ENCODE measurements around the gene TMEM258.

The TMEM258 gene

DNA sequence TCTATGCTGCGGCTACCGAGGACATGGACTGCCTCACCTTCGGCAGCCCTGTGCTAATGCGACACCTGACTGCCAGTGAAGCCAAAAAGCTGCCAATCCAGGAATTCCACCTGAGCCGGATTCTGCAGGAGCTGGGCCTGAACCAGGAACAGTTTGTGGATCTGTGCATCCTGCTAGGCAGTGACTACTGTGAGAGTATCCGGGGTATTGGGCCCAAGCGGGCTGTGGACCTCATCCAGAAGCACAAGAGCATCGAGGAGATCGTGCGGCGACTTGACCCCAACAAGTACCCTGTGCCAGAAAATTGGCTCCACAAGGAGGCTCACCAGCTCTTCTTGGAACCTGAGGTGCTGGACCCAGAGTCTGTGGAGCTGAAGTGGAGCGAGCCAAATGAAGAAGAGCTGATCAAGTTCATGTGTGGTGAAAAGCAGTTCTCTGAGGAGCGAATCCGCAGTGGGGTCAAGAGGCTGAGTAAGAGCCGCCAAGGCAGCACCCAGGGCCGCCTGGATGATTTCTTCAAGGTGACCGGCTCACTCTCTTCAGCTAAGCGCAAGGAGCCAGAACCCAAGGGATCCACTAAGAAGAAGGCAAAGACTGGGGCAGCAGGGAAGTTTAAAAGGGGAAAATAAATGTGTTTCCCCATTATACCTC is 3.6 kb upstream of the TMEM258 start:
- 97% methylated on average over 16 of the region's 18 CpGs for WGBS
- Histone ChIP-seq H3K4ac (ENCODE audit: low read depth in 1 of 2, low read length in 2 of 2) (no peak overlapping the region), H3K36me3 (ENCODE audit: control insufficient read depth in 1 of 2, insufficient read depth in 2 of 2, low read depth in 1 of 2, low read length in 2 of 2) (peaks cover 11 to 37% of the 10 kb centered on the region in 2 experiments), H2AFZ (ENCODE audit: low read depth, low read length) (no peak overlapping the region), H3K9ac (ENCODE audit: low read length) (no peak overlapping the region), H4K91ac (ENCODE audit: low read length) (no peak overlapping the region), H3K4me3 (ENCODE audit: insufficient read depth in 1 of 2, low read depth in 1 of 2, low read length in 2 of 2) (no peak overlapping the region), H3K27ac (ENCODE audit: low read length, poor library complexity, severe bottlenecking) (no peak overlapping the region), H3K4me1 (ENCODE audit: control insufficient read depth, insufficient read depth, low read depth, low read length) (peaks cover 11% of the 10 kb centered on the region), H2BK120ac (ENCODE audit: low read depth, low read length) (no peak overlapping the region), H3K27me3 (ENCODE audit: control insufficient read depth in 1 of 2, insufficient read depth in 1 of 2, low read length in 2 of 2) (no peaks in the 10 kb centered on the region), H4K8ac (ENCODE audit: low read length) (no peak overlapping the region), H3K14ac (ENCODE audit: low read length in 2 of 2) (no peak overlapping the region), H3K9me3 (ENCODE audit: control insufficient read depth, low read length) (no peaks in the 10 kb centered on the region), H2BK12ac (ENCODE audit: low read length in 2 of 2) (no peak overlapping the region), H3K23ac (ENCODE audit: low read length in 2 of 2) (no peak overlapping the region), H2BK15ac (ENCODE audit: low read depth, poor library complexity, severe bottlenecking) (no peak overlapping the region), H2AK5ac (ENCODE audit: low read length, severe bottlenecking) (no peak overlapping the region), H3K79me1 (replicated peaks; ENCODE audit: low read length, poor library complexity, severe bottlenecking) (peaks cover 7% of the 10 kb centered on the region), H2BK5ac (ENCODE audit: low read depth, low read length, poor library complexity, severe bottlenecking) (no peak overlapping the region), H3K4me2 (ENCODE audit: low read length, poor library complexity, severe bottlenecking) (no peak overlapping the region), H3K18ac (ENCODE audit: low read depth in 1 of 2, low read length in 2 of 2) (no peak overlapping the region)
- no peak for DNase-seq

DNA sequence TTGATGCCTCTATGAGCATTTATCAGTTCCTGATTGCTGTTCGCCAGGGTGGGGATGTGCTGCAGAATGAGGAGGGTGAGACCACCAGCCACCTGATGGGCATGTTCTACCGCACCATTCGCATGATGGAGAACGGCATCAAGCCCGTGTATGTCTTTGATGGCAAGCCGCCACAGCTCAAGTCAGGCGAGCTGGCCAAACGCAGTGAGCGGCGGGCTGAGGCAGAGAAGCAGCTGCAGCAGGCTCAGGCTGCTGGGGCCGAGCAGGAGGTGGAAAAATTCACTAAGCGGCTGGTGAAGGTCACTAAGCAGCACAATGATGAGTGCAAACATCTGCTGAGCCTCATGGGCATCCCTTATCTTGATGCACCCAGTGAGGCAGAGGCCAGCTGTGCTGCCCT is 3.1 kb upstream of the TMEM258 start:
- Histone ChIP-seq H3K18ac (ENCODE audit: low read depth in 1 of 2, low read length in 2 of 2) (no peak overlapping the region), H3K27ac (ENCODE audit: low read length, poor library complexity, severe bottlenecking) (no peak overlapping the region), H4K8ac (ENCODE audit: low read length) (no peak overlapping the region), H2BK15ac (ENCODE audit: low read depth, poor library complexity, severe bottlenecking) (no peak overlapping the region), H2AFZ (ENCODE audit: low read depth, low read length) (no peak overlapping the region), H3K27me3 (ENCODE audit: control insufficient read depth in 1 of 2, insufficient read depth in 1 of 2, low read length in 2 of 2) (no peaks in the 10 kb centered on the region), H2AK5ac (ENCODE audit: low read length, severe bottlenecking) (no peak overlapping the region), H3K4me1 (ENCODE audit: control insufficient read depth, insufficient read depth, low read depth, low read length) (peaks cover 11% of the 10 kb centered on the region), H3K4me3 (ENCODE audit: insufficient read depth in 1 of 2, low read depth in 1 of 2, low read length in 2 of 2) (no peak overlapping the region), H3K36me3 (ENCODE audit: control insufficient read depth in 1 of 2, insufficient read depth in 2 of 2, low read depth in 1 of 2, low read length in 2 of 2) (peaks cover 12 to 34% of the 10 kb centered on the region in 2 experiments), H3K79me1 (replicated peaks; ENCODE audit: low read length, poor library complexity, severe bottlenecking) (peaks cover 8% of the 10 kb centered on the region), H2BK12ac (ENCODE audit: low read length in 2 of 2) (no peak overlapping the region), H3K4me2 (ENCODE audit: low read length, poor library complexity, severe bottlenecking) (no peak overlapping the region), H2BK120ac (ENCODE audit: low read depth, low read length) (no peak overlapping the region), H3K23ac (ENCODE audit: low read length in 2 of 2) (no peak overlapping the region), H3K9me3 (ENCODE audit: control insufficient read depth, low read length) (no peaks in the 10 kb centered on the region), H3K4ac (ENCODE audit: low read depth in 1 of 2, low read length in 2 of 2) (no peak overlapping the region), H3K14ac (ENCODE audit: low read length in 2 of 2) (no peak overlapping the region), H4K91ac (ENCODE audit: low read length) (no peak overlapping the region), H3K9ac (ENCODE audit: low read length) (peak overlapping the region; percentile 60), H2BK5ac (ENCODE audit: low read depth, low read length, poor library complexity, severe bottlenecking) (no peak overlapping the region)
- 94% methylated on average over 12 of the region's 12 CpGs for WGBS
- DNase-seq = no peak

DNA sequence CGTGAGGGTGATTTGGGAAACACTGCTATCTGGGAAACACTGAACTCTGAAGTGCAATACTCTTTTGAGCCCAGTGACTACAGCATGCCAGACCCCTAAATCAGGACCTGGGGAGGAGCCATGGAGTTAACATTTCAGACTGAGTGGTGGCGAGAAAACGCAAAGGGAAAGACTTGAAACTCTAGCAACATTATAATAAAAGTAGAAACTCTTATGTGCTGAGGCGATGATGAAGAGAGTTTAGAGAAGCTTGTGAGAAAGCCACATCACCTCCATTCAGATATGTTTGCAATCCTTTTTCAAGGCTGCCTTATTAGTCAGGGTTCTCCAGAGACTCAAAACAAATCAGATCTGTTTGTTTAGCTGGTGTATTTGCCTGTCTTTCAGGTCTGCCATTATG is 2.2 kb upstream of the TMEM258 start:
- Histone ChIP-seq H3K9me3 (ENCODE audit: control insufficient read depth, low read length) (no peaks in the 10 kb centered on the region), H3K4me3 (ENCODE audit: insufficient read depth in 1 of 2, low read depth in 1 of 2, low read length in 2 of 2) (no peak overlapping the region), H2BK5ac (ENCODE audit: low read depth, low read length, poor library complexity, severe bottlenecking) (no peak overlapping the region), H3K4me2 (ENCODE audit: low read length, poor library complexity, severe bottlenecking) (no peak overlapping the region), H3K27me3 (ENCODE audit: control insufficient read depth in 1 of 2, insufficient read depth in 1 of 2, low read length in 2 of 2) (no peaks in the 10 kb centered on the region), H2AFZ (ENCODE audit: low read depth, low read length) (no peak overlapping the region), H2AK5ac (ENCODE audit: low read length, severe bottlenecking) (no peak overlapping the region), H3K9ac (ENCODE audit: low read length) (peak overlapping the region; percentile 60), H3K36me3 (ENCODE audit: control insufficient read depth in 1 of 2, insufficient read depth in 2 of 2, low read depth in 1 of 2, low read length in 2 of 2) (peaks cover 21 to 34% of the 10 kb centered on the region in 2 experiments), H3K18ac (ENCODE audit: low read depth in 1 of 2, low read length in 2 of 2) (no peak overlapping the region), H3K23ac (ENCODE audit: low read length in 2 of 2) (no peak overlapping the region), H3K27ac (ENCODE audit: low read length, poor library complexity, severe bottlenecking) (no peak overlapping the region), H3K79me1 (replicated peaks; ENCODE audit: low read length, poor library complexity, severe bottlenecking) (peaks cover 12% of the 10 kb centered on the region), H3K4ac (ENCODE audit: low read depth in 1 of 2, low read length in 2 of 2) (no peak overlapping the region), H4K91ac (ENCODE audit: low read length) (no peak overlapping the region), H3K14ac (ENCODE audit: low read length in 2 of 2) (no peak overlapping the region), H2BK120ac (ENCODE audit: low read depth, low read length) (no peak overlapping the region), H3K4me1 (ENCODE audit: control insufficient read depth, insufficient read depth, low read depth, low read length) (peaks cover 11% of the 10 kb centered on the region), H2BK15ac (ENCODE audit: low read depth, poor library complexity, severe bottlenecking) (no peak overlapping the region), H2BK12ac (ENCODE audit: low read length in 2 of 2) (no peak overlapping the region), H4K8ac (ENCODE audit: low read length) (no peak overlapping the region)
- WGBS = 95% methylated on average over 2 of the region's 4 CpGs
- DNase-seq = no peak

DNA sequence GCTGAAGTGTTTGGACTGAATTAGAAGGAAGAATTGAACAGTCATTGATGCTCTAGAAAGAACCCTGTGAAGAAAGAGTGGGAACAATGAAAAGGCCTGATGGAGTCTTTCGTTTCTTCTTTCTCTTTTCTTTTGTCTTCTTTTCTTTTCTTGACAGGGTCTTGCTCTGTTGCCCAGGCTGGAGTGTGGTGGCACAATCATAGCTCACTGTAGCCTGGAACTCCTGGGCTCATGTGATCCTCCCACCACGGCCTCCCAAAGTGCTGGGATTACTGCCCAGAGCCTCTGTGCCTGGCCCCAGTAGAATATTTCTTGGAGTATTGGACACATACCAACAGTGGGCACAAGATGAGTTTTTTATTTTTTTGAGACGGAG is 1.4 kb upstream of the TMEM258 start:
- 89% methylated on average over 3 of the region's 3 CpGs for WGBS
- no peak overlapping the region for H2BK15ac ChIP-seq (ENCODE audit: low read depth, poor library complexity, severe bottlenecking)

More for the DNA sequence above, 1.4 kb upstream of the TMEM258 start:
- Histone ChIP-seq H2BK5ac (ENCODE audit: low read depth, low read length, poor library complexity, severe bottlenecking) (no peak overlapping the region), H2BK120ac (ENCODE audit: low read depth, low read length) (no peak overlapping the region), H3K36me3 (ENCODE audit: control insufficient read depth in 1 of 2, insufficient read depth in 2 of 2, low read depth in 1 of 2, low read length in 2 of 2) (peaks cover 28 to 36% of the 10 kb centered on the region in 2 experiments), H4K91ac (ENCODE audit: low read length) (no peak overlapping the region), H3K9ac (ENCODE audit: low read length) (peak overlapping the region; percentile 99), H3K27me3 (ENCODE audit: control insufficient read depth in 1 of 2, insufficient read depth in 1 of 2, low read length in 2 of 2) (no peaks in the 10 kb centered on the region), H3K79me1 (replicated peaks; ENCODE audit: low read length, poor library complexity, severe bottlenecking) (peaks cover 13% of the 10 kb centered on the region), H3K4me3 (ENCODE audit: insufficient read depth in 1 of 2, low read depth in 1 of 2, low read length in 2 of 2) (peak overlapping the region in 1 of 2 experiments; percentile 93), H3K4me2 (ENCODE audit: low read length, poor library complexity, severe bottlenecking) (peak overlapping the region; percentile 82), H4K8ac (ENCODE audit: low read length) (no peak overlapping the region), H3K4me1 (ENCODE audit: control insufficient read depth, insufficient read depth, low read depth, low read length) (peaks cover 10% of the 10 kb centered on the region), H3K27ac (ENCODE audit: low read length, poor library complexity, severe bottlenecking) (no peak overlapping the region), H3K14ac (ENCODE audit: low read length in 2 of 2) (no peak overlapping the region), H2AK5ac (ENCODE audit: low read length, severe bottlenecking) (no peak overlapping the region), H3K9me3 (ENCODE audit: control insufficient read depth, low read length) (no peaks in the 10 kb centered on the region), H2BK12ac (ENCODE audit: low read length in 2 of 2) (no peak overlapping the region), H3K23ac (ENCODE audit: low read length in 2 of 2) (no peak overlapping the region), H3K18ac (ENCODE audit: low read depth in 1 of 2, low read length in 2 of 2) (no peak overlapping the region), H3K4ac (ENCODE audit: low read depth in 1 of 2, low read length in 2 of 2) (no peak overlapping the region), H2AFZ (ENCODE audit: low read depth, low read length) (no peak overlapping the region)
- no peak for DNase-seq
